GM19438 (cell line): ENCODE data around the gene OMP.
"Not testable (repeated sequence)": the region's sequence is repeated elsewhere in the genome, so short reads cannot be mapped to it uniquely, and the experiment has no call there.

Experiments
- ATAC-seq: cut with Tn5 transposase; IDR thresholded peaks from one replicate; pipeline ENCODE4 v1.9.1; 2021; ENCODE audit warnings: low read depth; ENCODE audit not compliant: unreplicated experiment

OMP gene

GRCh38 chr11:77084581-77085191 is 18.0 kb upstream of the OMP start:
- no peak for ATAC-seq

GRCh38 chr11:77085652-77086051 is 17.0 kb upstream of the OMP start:
- no peak for ATAC-seq

- no peak for ATAC-seq
Measured at GRCh38 chr11:77086521-77087472, 15.8 kb upstream of the OMP start.

- ATAC-seq: no peak
Measured at GRCh38 chr11:77087723-77088225, 14.9 kb upstream of the OMP start.

GRCh38 chr11:77088236-77089003 is 14.2 kb upstream of the OMP start:
- no peak for ATAC-seq

- no peak for ATAC-seq
Measured at GRCh38 chr11:77089004-77089545, 13.6 kb upstream of the OMP start.

GRCh38 chr11:77090046-77090372 is 12.6 kb upstream of the OMP start:
- ATAC-seq: no peak

- ATAC-seq: no peak
Measured at GRCh38 chr11:77090373-77091111, 12.1 kb upstream of the OMP start.

GRCh38 chr11:77091146-77091940 is 11.3 kb upstream of the OMP start:
- ATAC-seq: peak; percentile 67

GRCh38 chr11:77092382-77092781 is 10.3 kb upstream of the OMP start:
- ATAC-seq: no peak

GRCh38 chr11:77093056-77093891 is 9.4 kb upstream of the OMP start:
- no peak for ATAC-seq

GRCh38 chr11:77093987-77094840 is 8.4 kb upstream of the OMP start:
- ATAC-seq: no peak

GRCh38 chr11:77094841-77095365 is 7.7 kb upstream of the OMP start:
- ATAC-seq: no peak

- ATAC-seq: no peak
Measured at GRCh38 chr11:77095551-77096490, 6.8 kb upstream of the OMP start.

GRCh38 chr11:77096591-77097019 is 6.0 kb upstream of the OMP start:
- no peak for ATAC-seq

- ATAC-seq: not testable (repeated sequence)
Measured at GRCh38 chr11:77097180-77097579, 5.5 kb upstream of the OMP start.
